ENCODE results near the gene SRRM2. TPM values are rescaled to one million over a fixed set of nuclear protein-coding genes. Genes with fewer than 3 reads are reported as not detected.
A peak's percentile ranks its signal among the peaks of the same experiment; 100 is the strongest.

Gene SRRM2
- 298 TPM for polyA plus RNA-seq (2013, experiment 1 of 2)
- 286 TPM for polyA plus RNA-seq (2013, experiment 2 of 2)

DNA sequence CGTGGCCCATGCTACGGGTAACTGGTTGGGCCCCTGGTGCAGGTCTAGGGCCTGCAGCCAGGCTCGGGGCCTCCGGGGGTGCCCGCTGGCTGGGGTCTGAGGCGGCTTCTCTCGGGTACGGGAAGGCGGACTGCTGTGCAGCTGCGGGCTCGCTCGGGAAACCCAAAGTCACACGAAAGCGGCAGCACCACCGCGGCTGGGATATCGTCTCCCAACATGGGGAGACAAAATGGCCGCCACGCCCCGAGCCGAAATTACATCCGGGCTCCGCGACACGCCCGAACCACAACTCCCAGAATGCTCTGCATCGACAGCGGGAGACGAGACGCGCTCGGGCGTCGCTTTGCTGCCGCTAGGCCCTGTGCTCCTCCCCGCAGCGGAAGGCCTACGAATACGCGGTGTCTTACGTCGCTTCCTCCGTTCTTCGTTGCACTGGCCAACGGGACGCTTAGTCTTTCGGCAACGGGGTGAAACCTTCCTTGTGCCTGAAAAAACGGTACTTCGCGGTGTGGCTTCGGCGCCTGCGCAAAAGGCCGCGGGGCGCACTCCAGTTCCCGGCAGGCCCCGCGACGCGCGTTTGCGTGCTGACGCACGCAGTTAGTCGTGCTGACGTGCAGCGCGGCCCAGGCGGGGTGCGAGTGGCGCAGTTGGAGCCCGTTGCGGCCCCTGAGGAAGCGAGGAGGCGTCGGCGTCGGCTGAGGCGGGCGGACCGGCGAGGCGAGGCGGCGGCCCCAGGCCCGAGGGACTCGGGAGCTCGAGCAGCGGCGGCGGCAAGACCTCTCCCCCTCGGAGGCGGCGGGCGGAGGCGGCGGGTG is at the start of gene SRRM2:
TSS of gene SRRM2 (plus strand) at position 604 of the 815 bp plus-strand sequence. CDS start 3,727 bp downstream, outside the sequence.
- H3K36me3 ChIP-seq (ENCODE audit: insufficient read depth, low read length), result peaks cover 25% of the 10 kb centered on the region

DNA sequence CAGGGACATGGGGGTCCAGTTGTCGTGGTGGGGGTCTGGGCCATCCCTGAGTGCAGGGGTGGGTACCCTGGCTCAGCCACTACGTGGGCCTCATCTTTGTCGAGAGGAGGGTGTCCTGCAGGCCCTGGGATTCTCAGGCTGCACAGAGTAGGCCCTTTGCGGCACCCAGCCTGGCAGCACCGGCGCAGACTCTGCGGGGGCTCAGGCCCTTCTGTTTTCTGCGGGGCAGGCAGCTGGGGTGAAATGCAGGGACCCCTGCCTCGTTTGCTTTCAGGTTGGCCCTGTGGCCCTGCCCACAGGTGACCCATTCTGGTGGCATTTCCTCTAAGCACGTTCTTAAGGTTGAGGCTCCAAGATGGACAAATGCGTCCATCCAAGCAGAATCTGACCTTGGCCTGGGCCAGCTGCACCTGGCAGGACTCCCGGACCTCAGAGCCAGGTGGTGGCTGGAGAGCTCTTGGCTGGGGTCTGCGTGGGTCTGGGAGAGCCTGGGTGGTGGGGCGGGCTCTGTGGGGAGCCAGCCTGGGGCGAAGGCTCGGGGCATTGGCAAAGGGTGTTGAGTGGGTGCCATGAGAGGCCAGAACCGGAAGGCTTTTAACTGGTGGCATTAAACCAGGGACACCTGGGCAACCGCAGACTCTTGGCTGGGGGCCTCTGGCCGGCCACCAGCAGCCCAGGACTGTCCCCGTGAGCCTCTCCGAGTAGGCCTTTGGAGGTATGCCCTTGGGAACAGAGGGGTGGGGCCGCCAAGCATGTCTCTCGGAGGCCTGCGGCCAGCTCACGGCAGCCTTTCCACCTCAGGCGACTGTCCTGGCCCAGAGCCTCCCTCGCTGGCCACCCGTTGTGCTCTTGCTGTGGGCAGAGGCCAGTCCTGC is 49.3 kb upstream of the SRRM2 start:
- no peak overlapping the region for H3K4me3 ChIP-seq (ENCODE audit: low read length)
- H3K36me3 ChIP-seq (ENCODE audit: insufficient read depth, low read length), result peaks cover 52% of the 10 kb centered on the region
- H3K27ac ChIP-seq (ENCODE audit: low read depth, low read length), result no peak overlapping the region
- no peaks in the 10 kb centered on the region for H3K9me3 ChIP-seq (ENCODE audit: insufficient read depth, low read depth, low read length)
- WGBS, result 94% methylated on average over 28 of the region's 28 CpGs
- H3K27me3 ChIP-seq (ENCODE audit: insufficient read depth, low read length), result no peaks in the 10 kb centered on the region
- no peak overlapping the region for H3K9ac ChIP-seq (ENCODE audit: low read depth, low read length)
- H3K4me1 ChIP-seq (ENCODE audit: insufficient read depth, low read length), result no peaks in the 10 kb centered on the region

More for the DNA sequence above, at the start of gene SRRM2:
- no peaks in the 10 kb centered on the region for H3K27me3 ChIP-seq (ENCODE audit: insufficient read depth, low read length)
- H3K9me3 ChIP-seq (ENCODE audit: insufficient read depth, low read depth, low read length), result no peaks in the 10 kb centered on the region
- peak within 1 kb of the TSS; percentile 95 for H3K9ac ChIP-seq (ENCODE audit: low read depth, low read length)
- WGBS, result under 1% methylated on average over 98 of the region's 99 CpGs
- peaks cover 11% of the 10 kb centered on the region for H3K4me1 ChIP-seq (ENCODE audit: insufficient read depth, low read length)
- H3K27ac ChIP-seq (ENCODE audit: low read depth, low read length), result peak within 1 kb of the TSS; percentile 99
- H3K4me3 ChIP-seq (ENCODE audit: low read length), result peak within 1 kb of the TSS; percentile 73

DNA sequence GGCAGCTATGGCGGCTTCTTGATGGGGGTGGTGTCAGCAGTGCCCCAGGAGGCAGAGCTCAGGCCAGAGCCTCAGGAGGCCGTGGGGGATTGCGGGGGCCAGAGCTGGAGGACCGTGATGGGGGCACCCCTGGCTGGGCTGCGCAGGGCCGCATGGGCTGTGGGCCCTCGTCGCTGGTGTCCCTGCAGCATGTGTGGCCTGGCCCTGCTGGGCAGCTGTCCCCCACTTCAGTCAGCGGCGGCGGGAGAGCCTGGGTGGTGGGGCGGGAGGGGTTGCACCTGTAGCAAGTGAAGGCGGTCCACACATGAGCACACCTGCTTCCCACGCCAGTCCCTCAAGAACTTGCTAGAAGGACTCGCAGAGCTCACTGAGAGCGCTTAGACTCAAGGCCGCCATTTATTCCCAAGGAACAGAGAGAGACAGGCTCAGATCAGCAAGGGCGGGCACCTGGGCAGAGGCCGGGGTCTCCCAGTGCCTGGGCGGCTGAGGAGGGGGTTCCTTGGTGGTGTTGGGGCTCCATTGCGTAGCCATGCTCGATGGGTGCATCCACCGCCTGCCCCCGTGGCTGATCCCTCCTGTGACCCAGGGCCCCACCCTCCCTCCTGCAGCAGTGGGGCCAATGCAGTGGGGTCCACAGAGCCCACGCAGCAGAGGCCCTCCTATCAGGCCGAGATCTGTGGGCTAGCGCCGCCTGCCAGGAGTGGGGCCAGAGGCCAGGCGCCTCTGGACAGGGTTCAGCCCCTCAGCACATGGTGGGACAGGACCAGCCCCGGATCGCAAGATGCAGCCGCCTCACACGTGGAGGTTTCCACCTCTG is 48.1 kb upstream of the SRRM2 start:
- H3K36me3 ChIP-seq (ENCODE audit: insufficient read depth, low read length), result peaks cover 49% of the 10 kb centered on the region
- no peak overlapping the region for H3K9ac ChIP-seq (ENCODE audit: low read depth, low read length)
- no peaks in the 10 kb centered on the region for H3K9me3 ChIP-seq (ENCODE audit: insufficient read depth, low read depth, low read length)
- no peaks in the 10 kb centered on the region for H3K27me3 ChIP-seq (ENCODE audit: insufficient read depth, low read length)
- H3K4me3 ChIP-seq (ENCODE audit: low read length), result no peak overlapping the region
- no peak overlapping the region for H3K27ac ChIP-seq (ENCODE audit: low read depth, low read length)
- H3K4me1 ChIP-seq (ENCODE audit: insufficient read depth, low read length), result no peaks in the 10 kb centered on the region
- 96% methylated on average over 33 of the region's 33 CpGs for WGBS

DNA sequence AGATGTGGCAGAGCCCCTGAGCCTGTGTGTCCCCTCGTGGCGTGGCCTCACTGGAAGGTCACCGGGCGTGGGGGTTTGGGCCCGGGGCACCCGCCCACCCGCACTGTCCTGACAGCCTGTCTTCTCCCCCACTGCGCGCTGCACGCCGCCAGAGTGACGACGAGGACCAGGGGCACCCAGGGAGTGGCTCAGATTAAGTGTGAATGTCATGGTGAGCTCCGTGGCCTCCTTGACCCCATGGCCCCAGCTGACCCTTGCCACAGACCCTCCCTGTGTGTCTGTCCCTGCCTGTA is 47.5 kb upstream of the SRRM2 start:
- WGBS, result over 99% methylated on average over 14 of the region's 14 CpGs
- H3K4me1 ChIP-seq (ENCODE audit: insufficient read depth, low read length), result no peaks in the 10 kb centered on the region
- no peaks in the 10 kb centered on the region for H3K27me3 ChIP-seq (ENCODE audit: insufficient read depth, low read length)
- no peak overlapping the region for H3K4me3 ChIP-seq (ENCODE audit: low read length)
- no peaks in the 10 kb centered on the region for H3K9me3 ChIP-seq (ENCODE audit: insufficient read depth, low read depth, low read length)
- H3K36me3 ChIP-seq (ENCODE audit: insufficient read depth, low read length), result peaks cover 43% of the 10 kb centered on the region
- H3K9ac ChIP-seq (ENCODE audit: low read depth, low read length), result no peak overlapping the region
- no peak overlapping the region for H3K27ac ChIP-seq (ENCODE audit: low read depth, low read length)

DNA sequence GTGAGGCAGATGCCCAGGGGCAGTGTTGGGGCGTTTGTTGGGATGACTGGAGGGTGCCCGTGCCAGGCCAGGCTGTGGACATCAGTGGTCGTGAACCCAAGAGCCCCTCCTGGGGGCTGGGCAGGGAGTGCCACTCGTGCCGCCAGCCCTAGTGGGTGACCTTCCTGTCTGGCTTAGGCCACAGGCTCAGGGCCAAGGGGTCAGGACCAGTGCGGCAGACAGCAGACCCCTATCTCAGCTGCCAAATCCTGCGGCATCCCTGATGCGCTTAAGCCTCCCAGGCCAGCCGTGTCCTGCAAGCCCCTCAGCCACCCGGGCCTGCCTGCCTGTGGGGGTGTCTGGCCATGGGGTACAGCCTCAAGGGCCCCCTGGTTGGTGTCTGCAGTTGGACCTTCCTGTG is 47.1 kb upstream of the SRRM2 start:
- H3K36me3 ChIP-seq (ENCODE audit: insufficient read depth, low read length), result peaks cover 39% of the 10 kb centered on the region
- 95% methylated on average over 10 of the region's 10 CpGs for WGBS

DNA sequence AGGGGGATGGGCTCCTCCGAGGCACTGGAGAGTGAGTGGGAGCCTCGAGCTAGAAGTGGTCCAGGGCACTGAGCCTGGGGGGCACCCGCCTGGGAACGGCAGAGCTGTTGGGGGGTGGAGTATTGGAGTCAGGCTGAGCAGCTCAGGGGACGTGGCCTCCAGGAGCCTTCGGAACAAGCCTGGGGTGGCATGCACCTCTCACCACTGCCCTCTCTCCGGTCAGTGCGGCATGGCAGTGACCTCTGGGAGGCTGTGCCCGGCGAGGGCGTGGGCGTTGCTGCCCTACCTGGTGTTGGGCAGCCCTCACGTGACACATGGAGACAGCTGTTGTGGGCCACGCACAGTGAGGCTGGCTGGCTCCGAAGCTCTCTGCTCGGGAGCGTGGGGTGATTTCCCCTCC is 46.4 kb upstream of the SRRM2 start:
- Histone ChIP-seq H3K9me3 (ENCODE audit: insufficient read depth, low read depth, low read length) (no peaks in the 10 kb centered on the region), H3K27me3 (ENCODE audit: insufficient read depth, low read length) (no peaks in the 10 kb centered on the region), H3K9ac (ENCODE audit: low read depth, low read length) (no peak overlapping the region), H3K4me3 (ENCODE audit: low read length) (no peak overlapping the region), H3K36me3 (ENCODE audit: insufficient read depth, low read length) (peaks cover 36% of the 10 kb centered on the region), H3K27ac (ENCODE audit: low read depth, low read length) (no peak overlapping the region), H3K4me1 (ENCODE audit: insufficient read depth, low read length) (no peaks in the 10 kb centered on the region)
- WGBS, result 95% methylated on average over 17 of the region's 17 CpGs

More for the DNA sequence above, 47.1 kb upstream of the SRRM2 start:
- Histone ChIP-seq H3K4me1 (ENCODE audit: insufficient read depth, low read length) (no peaks in the 10 kb centered on the region), H3K27ac (ENCODE audit: low read depth, low read length) (no peak overlapping the region), H3K4me3 (ENCODE audit: low read length) (no peak overlapping the region), H3K9me3 (ENCODE audit: insufficient read depth, low read depth, low read length) (no peaks in the 10 kb centered on the region), H3K27me3 (ENCODE audit: insufficient read depth, low read length) (no peaks in the 10 kb centered on the region), H3K9ac (ENCODE audit: low read depth, low read length) (no peak overlapping the region)

DNA sequence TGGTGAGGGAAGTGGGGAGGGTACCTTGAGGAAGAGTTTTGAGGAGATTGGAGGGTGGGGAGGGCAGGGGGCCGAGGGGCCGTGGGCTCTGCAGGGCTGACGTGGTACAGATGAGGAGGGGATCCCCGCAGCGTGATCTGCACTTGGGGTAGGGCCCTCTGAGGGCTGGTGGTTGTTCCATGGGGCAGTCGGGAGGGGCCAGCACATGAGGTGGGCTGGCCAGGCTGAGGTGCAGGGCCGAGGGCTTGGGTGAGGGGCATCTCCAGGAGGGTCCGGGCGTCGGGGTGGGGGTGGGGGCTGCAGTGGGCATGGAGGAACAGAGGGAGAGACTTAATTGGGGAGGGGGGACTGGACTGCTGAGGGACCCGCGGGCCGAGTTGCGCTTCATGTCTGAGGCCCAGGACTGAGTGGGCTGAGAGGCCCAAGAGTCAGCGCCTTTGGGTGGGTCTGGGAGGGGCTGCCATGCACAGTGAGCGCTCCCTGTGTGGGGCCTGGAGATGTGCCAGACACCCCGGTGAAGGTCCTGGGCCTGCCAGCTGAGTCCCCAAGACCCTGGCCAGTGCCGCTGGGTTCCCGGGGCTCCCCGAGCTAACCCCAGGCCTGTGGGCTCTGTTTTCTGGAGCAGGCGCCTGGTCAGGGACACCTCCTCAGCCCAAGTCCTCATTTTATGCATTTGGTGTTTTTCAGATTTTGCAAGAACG is 45.7 kb upstream of the SRRM2 start:
- Histone ChIP-seq H3K9ac (ENCODE audit: low read depth, low read length) (no peak overlapping the region), H3K27ac (ENCODE audit: low read depth, low read length) (no peak overlapping the region), H3K4me3 (ENCODE audit: low read length) (no peak overlapping the region), H3K27me3 (ENCODE audit: insufficient read depth, low read length) (no peaks in the 10 kb centered on the region), H3K36me3 (ENCODE audit: insufficient read depth, low read length) (peaks cover 36% of the 10 kb centered on the region), H3K9me3 (ENCODE audit: insufficient read depth, low read depth, low read length) (no peaks in the 10 kb centered on the region), H3K4me1 (ENCODE audit: insufficient read depth, low read length) (no peaks in the 10 kb centered on the region)
- 96% methylated on average over 22 of the region's 22 CpGs for WGBS

DNA sequence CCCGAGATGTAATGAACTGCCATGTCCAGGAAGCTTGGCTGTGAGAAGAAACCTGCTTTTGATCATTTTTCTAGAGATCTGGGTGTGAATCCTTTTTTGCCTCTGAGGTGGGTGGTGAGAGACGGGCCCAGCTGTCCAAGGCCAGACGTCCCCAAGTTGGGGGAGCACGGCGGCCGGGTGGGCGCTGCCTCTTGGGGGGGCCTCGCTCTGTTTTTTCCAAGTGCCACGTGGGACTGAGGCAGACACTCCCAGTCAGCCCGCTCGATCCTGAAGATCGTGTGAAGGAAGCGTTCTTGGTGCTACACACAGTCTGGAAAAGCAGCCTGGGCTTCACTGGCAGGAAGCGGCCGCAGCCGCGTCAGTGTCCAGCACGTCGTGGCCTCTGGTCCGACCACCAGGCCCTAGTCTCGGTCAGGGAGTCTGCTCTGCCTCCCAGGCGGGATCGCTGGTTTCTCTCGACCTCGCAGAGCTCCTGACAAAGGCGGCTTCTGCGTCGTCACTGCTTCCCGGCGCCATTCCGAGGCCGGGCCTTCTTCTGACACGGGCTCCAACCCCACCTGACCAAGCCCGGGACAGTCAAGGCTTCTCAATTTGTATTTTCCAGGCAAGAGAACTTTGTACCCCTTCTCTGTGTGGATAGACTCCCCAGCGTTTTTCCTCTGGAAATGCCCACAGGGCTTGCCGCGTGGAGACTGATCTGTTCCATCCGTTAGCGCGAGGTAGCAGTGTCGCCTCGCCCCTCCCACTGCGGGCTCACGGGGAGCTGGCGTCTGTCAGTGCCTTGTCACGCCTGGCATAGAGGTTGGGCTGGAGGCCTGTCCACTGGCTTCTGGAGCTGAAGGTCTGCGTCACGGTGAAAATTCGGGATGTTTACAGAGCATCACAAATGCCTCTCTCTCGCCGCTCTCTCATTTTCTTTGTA is 44.8 kb upstream of the SRRM2 start:
- no peaks in the 10 kb centered on the region for H3K27me3 ChIP-seq (ENCODE audit: insufficient read depth, low read length)
- no peaks in the 10 kb centered on the region for H3K9me3 ChIP-seq (ENCODE audit: insufficient read depth, low read depth, low read length)
- no peak overlapping the region for H3K9ac ChIP-seq (ENCODE audit: low read depth, low read length)
- peaks cover 29% of the 10 kb centered on the region for H3K36me3 ChIP-seq (ENCODE audit: insufficient read depth, low read length)
- no peak overlapping the region for H3K27ac ChIP-seq (ENCODE audit: low read depth, low read length)
- H3K4me1 ChIP-seq (ENCODE audit: insufficient read depth, low read length), result no peaks in the 10 kb centered on the region
- no peak overlapping the region for H3K4me3 ChIP-seq (ENCODE audit: low read length)
- WGBS, result 95% methylated on average over 51 of the region's 51 CpGs

DNA sequence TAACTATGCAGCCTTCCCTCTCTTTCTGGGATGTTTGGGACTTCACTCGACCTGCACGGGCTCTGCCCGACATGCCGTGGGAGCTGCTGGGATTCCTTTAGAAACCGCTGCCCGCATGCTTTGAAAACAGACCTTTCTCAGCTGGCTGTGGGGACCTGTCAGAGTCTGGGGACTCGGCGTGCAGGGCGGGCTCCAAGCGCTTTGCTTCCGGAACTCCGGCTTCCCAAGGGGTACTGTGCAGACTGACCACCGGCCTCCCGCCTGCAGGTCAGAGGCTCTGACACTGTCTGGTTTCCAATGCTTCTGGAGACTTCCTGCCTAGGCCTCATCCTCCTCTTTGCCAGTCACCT is 44.2 kb upstream of the SRRM2 start:
- peaks cover 27% of the 10 kb centered on the region for H3K36me3 ChIP-seq (ENCODE audit: insufficient read depth, low read length)
- no peaks in the 10 kb centered on the region for H3K4me1 ChIP-seq (ENCODE audit: insufficient read depth, low read length)
- no peak overlapping the region for H3K27ac ChIP-seq (ENCODE audit: low read depth, low read length)
- H3K4me3 ChIP-seq (ENCODE audit: low read length), result no peak overlapping the region
- H3K9me3 ChIP-seq (ENCODE audit: insufficient read depth, low read depth, low read length), result no peaks in the 10 kb centered on the region
- no peaks in the 10 kb centered on the region for H3K27me3 ChIP-seq (ENCODE audit: insufficient read depth, low read length)
- H3K9ac ChIP-seq (ENCODE audit: low read depth, low read length), result no peak overlapping the region
- WGBS, result 97% methylated on average over 14 of the region's 14 CpGs

All from HUES64 (cell line).